GM12874 (cell line): ENCODE measurements around the gene FAM20B.
A peak's percentile ranks its signal among the peaks of the same experiment; 100 is the strongest.

Experiments
- TF ChIP-seq, protein P1 (sequence below): IDR thresholded peaks from 2 replicates; pipeline ENCODE4 v1.5.1; 2011; ENCODE audit warnings: low read depth, mild to moderate bottlenecking, control low read depth, low read length, moderate library complexity; ENCODE audit not compliant: insufficient read depth

Gene FAM20B

DNA sequence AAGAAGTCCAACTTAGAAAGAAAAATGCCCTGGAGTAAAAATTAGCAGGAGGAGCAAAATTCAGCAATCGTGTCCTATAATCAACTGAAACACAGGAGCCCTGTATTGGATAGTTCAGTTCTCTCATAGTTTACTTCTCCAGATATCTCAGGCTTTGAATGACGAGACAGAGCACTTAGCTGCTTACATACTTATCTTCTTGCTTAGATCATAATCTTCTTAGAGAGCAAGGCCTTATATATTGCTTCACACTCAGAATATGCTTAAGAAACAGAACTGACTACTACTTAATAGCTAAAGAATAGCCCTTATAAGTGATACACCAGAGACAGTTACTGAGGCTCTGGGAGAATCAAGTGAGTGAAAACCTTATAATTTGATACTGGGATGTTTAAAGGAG is 95.0 kb downstream of the FAM20B start:
- TF ChIP-seq, protein P1, sequence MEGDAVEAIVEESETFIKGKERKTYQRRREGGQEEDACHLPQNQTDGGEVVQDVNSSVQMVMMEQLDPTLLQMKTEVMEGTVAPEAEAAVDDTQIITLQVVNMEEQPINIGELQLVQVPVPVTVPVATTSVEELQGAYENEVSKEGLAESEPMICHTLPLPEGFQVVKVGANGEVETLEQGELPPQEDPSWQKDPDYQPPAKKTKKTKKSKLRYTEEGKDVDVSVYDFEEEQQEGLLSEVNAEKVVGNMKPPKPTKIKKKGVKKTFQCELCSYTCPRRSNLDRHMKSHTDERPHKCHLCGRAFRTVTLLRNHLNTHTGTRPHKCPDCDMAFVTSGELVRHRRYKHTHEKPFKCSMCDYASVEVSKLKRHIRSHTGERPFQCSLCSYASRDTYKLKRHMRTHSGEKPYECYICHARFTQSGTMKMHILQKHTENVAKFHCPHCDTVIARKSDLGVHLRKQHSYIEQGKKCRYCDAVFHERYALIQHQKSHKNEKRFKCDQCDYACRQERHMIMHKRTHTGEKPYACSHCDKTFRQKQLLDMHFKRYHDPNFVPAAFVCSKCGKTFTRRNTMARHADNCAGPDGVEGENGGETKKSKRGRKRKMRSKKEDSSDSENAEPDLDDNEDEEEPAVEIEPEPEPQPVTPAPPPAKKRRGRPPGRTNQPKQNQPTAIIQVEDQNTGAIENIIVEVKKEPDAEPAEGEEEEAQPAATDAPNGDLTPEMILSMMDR = no peak

DNA sequence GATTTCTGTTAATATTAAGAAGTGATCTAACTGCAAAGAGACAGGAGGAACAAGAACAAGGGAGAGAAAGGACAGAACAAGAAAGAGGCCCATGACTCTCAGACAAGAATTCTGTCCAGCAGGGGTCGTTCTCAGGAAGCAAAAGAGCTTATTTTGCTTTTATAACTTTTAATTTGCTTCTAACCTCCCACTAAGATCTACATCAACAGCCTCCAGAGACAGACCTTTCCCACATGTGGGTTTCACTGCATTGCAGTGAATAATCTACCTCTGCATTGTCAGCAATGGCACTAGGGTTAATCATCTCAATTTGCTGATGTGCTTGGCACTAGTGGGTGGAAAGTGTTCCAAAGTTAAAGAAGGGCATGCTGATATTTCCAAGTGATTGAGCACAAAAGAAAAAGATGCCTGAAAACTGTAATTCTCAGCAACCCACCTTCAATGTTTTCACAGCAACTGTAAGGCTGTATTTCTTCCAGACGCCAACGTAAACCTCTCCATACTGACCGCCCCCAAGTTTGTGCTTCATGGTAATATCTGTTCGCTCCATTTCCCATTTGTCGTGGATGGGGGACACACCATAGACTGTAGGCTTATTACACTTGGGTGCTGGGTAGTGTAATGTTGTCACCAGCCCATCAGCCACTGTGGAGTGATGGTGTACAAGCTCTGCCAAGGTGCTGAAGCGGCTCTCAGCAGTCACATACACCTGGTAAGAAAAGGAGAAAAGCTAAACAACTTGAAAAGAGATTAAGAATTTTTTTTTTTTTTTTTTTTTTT is 95.7 kb downstream of the FAM20B start:
- TF ChIP-seq, protein P1 = peak; percentile 47; the same call in 1 of the 2 replicates

DNA sequence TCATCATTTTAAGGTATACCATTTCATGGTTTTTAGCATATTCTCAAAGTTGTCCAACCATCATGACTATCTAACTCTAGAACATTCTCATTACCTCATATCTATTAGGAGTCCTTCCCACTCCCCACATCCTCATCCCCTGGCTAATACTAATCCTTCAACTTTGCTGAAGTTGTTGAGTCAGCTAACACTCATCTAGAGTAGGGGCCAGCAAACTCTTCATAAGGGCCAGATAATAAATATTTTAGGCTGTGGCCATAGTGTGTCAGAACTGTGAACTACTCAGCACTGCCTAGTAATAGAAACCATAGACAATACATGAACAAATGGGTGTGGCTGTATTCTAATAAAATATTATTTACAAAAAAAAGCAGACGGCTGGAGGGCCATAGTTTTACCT is 99.2 kb downstream of the FAM20B start:
- TF ChIP-seq, protein P1 = no peak
